ENCODE results near the gene TIGAR. TPM values are rescaled to one million over a fixed set of nuclear protein-coding genes. Genes with fewer than 3 reads are reported as not detected.

TIGAR gene, protein sequence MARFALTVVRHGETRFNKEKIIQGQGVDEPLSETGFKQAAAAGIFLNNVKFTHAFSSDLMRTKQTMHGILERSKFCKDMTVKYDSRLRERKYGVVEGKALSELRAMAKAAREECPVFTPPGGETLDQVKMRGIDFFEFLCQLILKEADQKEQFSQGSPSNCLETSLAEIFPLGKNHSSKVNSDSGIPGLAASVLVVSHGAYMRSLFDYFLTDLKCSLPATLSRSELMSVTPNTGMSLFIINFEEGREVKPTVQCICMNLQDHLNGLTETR
- total RNA-seq, result 5.6 and 6.5 TPM in 2 replicates

GRCh38 chr12:4320853-4321701 is at the start of gene TIGAR:
TIGAR (plus strand) TSS chr12:4321213; CDS start chr12:4321272, 59 bp downstream.

GRCh38 chr12:4273652-4274395 is 47.2 kb upstream of the TIGAR start, which contains the start of gene CCND2:
CCND2 (plus strand) TSS chr12:4273762; CDS start chr12:4274041, 279 bp downstream.

DNA sequence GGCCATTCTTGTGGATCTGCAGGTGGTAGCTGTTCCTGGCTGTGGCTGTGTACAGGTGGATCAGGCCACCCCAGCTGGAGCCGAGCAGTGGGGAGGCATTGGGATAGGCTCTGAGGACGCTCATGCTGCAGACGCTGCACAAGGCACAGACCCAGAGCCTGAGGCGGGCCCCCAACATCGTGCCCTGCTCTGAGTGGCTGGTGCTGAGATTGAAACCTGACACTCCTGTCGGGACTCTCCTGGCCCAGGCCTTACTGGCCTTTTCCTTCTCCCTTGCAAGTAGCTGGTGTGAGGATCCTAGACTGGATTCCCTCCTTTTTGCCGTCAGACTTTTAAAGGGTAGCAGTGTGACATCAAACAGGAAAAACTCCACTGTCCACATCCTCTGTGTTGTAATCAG is 58.4 kb downstream of the TIGAR start, which contains the start of gene FGF23:
Gene FGF23, minus strand, starts transcription at position 308 of the 400 bp plus-strand sequence. Its CDS starts 130 bp downstream, at position 178.

Other genes with a start within 250 kb of the TIGAR start
- 10.4 and 15.1 TPM in 2 replicates for gene CCND2, start 47.5 kb upstream of the TIGAR start, total RNA-seq
- not detected in 2 replicates for gene FGF23, start 58.5 kb downstream of the TIGAR start, total RNA-seq
- not detected in 2 replicates for gene FGF6, start 124.6 kb downstream of the TIGAR start, total RNA-seq
- gene RAD51AP1, start 217.7 kb downstream of the TIGAR start, total RNA-seq, result 1.3 and 15.8 TPM in 2 replicates
- gene DYRK4, start 241.0 kb downstream of the TIGAR start, total RNA-seq, result 45.8 and 53.4 TPM in 2 replicates